HG03460 (cell line): ENCODE data around the gene PLXNA1.
A peak's percentile ranks its signal among the peaks of the same experiment; 100 is the strongest.

Experiments used
- ATAC-seq: cut with Tn5 transposase; IDR thresholded peaks from one replicate; pipeline ENCODE4 v1.9.1; 2021; ENCODE audit not compliant: unreplicated experiment

The PLXNA1 gene

DNA sequence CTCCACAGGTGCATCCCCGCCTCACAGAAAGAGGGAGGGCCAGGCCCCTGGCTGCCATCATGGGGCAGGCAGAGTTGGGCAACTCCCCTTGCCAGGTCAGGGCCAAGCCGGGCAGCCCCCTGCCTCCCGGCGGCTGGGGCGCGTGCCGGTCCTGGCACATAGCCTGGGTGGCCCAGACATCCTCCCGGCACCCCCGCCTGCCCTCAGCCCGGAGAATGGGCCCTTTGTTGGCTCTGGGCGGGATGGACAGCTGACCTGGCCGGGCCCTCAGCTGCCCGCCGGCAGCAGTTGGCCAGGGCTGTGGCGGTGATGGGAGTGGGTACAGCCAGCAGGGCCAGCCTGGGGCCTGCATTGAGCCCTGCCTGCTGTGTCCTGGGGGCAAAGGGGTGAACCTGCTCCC is 16.5 kb downstream of the PLXNA1 start:
- ATAC-seq: no peak

DNA sequence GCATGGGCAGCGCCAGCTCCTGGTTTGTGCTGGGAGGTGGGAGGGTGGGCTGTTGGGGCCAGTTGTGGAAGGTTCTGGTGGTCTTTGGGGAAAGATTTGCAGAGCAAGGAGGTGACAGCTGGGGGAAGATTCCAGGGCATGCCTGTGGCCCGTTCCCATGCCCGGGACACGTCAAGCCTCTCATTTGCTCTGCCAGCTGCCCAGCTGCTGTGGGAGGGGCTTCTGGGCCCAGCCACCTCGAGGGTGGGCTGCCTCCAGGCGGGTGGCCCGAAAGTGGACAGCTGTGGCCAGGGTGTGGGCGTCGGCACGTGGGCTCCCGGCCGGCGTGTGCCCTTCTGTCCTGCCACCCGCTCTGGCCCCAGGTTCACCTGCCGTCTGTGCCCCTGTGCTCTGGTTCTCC is 17.2 kb downstream of the PLXNA1 start:
- no peak for ATAC-seq

DNA sequence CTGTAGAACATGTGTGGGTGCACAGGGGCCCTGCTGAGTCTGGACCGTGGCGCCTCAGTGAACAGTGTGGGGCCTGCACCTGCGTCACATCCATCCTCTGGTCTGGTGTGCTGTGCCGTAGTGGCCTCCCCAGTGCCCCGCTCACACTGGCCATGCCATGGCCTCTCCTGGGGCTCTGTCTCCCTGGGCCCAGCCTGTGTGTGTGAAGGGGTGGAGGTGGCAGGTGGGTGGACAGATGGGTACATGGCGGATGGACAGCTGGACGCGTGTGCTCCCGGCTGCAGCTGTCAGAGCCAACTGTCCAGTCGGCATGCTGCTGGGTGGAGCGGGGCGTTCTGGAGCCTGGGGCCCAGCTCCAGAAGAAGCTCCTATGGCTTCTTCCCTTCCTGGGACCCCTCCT is 17.8 kb downstream of the PLXNA1 start:
- ATAC-seq: no peak

- no peak for ATAC-seq
These were observed 18.7 kb downstream of the PLXNA1 start for GRCh38 chr3:127001486-127002194.

- ATAC-seq: no peak
These were observed 19.6 kb downstream of the PLXNA1 start for GRCh38 chr3:127002195-127003174.

- ATAC-seq: no peak
These were observed 20.2 kb downstream of the PLXNA1 start for GRCh38 chr3:127003175-127003555.

DNA sequence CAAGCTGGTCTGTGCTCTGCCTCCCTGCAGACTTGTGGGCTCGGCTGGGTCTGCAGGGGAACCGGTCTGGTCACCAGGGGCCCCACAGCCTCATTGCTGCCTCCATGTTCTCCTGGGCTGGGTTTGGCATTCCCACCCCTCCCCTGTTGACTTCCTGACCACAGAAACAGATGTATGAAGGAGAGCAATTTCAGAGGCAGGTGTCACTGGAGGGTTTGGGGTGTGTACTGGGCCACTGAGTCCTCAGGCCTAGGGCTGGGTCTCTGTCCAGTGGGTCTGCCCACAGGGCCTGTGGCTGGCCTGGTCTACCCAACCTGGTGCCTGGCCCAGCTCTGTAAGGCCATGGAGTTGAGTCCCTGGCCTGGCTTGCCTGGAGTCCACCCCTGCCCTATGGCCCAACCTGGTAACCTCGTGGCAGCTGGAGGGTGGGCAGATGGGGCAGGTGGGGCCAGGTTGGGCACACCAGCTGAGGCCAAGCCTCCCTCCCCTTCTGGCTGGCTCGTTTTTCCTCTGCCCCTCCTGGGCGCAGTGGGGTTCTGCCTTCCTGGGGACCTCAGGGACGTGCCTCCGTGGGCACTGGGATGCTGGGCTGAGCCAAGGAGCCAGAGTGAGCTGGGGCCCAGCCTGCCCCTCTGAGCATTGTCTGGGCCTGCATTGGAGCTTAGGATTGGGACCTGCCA is 20.8 kb downstream of the PLXNA1 start:
- no peak for ATAC-seq

DNA sequence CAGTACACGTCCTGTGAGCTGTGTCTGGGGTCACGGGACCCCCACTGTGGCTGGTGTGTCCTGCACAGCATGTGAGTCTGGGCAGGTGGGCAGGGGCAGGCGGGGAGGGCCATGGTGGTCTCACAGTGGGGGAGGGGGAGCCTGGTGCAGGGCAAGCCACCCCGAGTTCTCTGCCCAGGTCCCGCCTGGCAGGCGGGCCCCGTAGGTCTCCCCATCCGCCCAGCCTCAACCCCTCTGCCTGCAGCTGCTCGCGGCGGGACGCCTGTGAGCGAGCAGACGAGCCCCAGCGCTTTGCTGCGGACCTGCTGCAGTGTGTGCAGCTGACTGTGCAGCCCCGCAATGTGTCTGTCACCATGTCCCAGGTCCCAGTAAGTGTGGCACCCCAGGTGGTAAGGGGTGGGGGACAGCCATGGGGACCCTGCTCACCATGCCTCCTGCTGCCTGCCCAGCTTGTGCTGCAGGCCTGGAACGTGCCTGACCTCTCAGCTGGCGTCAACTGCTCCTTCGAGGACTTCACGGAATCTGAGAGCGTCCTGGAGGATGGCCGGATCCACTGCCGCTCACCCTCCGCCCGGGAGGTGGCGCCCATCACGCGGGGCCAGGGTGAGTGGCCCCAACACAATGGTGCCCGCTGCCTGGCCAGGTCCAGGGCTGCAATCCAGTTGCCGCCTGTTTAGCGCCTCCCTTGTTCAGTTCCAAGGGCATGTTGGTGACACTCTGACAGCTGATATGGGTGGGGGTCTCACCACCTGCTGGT is 21.9 kb downstream of the PLXNA1 start:
- no peak for ATAC-seq

DNA sequence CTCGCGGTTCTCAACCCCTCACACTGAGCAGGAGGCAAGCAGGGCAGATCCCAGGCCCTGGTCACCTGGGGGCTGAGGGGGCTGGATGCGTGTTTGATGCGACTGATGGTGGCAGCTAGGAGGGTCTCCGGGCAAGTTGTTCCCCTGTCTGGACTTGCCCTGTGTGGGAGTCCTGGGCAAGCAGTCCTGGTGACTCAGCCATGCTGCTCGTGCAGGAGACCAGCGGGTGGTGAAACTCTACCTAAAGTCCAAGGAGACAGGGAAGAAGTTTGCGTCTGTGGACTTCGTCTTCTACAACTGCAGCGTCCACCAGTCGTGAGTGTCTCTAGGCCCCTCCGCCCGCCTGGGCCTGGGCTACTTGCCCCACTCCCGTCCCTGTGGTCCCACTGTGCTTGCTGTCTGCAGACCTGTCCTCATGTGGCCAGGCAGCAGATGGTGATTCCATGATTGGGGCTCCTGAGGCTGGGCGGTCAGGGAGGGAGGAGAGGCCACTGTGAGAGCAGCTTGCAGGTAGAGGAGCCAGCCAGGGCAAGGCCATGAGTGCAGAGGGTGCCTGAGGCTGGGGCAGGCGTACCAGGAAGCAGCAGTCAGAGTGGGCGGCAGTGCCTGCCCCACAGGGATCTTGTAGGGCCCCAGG is 23.1 kb downstream of the PLXNA1 start:
- ATAC-seq: no peak

- no peak for ATAC-seq
These were observed 24.0 kb downstream of the PLXNA1 start for GRCh38 chr3:127006781-127007436.

DNA sequence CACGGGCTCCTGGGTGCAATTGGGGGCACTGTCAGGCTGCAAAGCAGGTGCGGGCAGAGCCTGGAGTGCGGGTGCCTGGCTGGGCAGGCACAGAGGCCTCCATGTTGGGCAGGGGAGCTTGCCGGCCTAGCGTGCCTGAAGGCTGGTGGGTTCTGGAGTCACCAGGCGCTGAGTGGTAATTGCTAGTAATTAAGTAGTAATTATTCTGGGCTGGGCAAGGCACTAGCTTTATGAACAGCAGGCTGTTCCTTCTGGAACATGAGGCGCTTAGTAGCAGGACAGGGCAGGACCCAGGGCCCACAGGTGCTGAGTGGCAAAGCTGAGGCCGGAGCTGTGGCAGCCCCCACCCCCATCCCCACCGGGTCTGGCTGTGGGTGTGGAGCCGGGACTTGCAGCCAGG is 25.3 kb downstream of the PLXNA1 start:
- no peak for ATAC-seq

GRCh38 chr3:127009531-127009930 is 26.6 kb downstream of the PLXNA1 start:
- ATAC-seq: no peak

- ATAC-seq: no peak
These were observed 28.5 kb downstream of the PLXNA1 start for GRCh38 chr3:127011270-127011992.

- ATAC-seq: no peak
These were observed 29.2 kb downstream of the PLXNA1 start for GRCh38 chr3:127012091-127012490.

DNA sequence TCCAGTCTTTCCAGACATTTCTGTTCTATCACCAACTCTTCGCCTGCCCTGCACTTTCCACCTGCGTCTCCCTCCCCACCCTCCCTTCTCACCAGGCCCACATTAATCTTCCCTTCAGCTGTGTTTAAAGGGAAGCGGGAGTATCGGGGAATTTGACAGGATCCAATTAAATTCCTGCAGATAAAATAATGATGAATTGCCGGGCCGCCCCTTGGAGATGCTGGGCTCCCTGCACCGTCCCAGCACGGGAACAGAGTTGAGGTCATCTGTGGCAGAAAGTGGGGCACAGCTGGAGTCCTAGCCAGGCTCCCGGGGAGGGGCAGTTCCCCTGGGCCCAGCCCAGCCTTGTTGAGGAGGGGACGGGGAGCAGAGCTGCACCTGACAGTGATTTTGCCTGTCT is 30.3 kb downstream of the PLXNA1 start:
- no peak for ATAC-seq

DNA sequence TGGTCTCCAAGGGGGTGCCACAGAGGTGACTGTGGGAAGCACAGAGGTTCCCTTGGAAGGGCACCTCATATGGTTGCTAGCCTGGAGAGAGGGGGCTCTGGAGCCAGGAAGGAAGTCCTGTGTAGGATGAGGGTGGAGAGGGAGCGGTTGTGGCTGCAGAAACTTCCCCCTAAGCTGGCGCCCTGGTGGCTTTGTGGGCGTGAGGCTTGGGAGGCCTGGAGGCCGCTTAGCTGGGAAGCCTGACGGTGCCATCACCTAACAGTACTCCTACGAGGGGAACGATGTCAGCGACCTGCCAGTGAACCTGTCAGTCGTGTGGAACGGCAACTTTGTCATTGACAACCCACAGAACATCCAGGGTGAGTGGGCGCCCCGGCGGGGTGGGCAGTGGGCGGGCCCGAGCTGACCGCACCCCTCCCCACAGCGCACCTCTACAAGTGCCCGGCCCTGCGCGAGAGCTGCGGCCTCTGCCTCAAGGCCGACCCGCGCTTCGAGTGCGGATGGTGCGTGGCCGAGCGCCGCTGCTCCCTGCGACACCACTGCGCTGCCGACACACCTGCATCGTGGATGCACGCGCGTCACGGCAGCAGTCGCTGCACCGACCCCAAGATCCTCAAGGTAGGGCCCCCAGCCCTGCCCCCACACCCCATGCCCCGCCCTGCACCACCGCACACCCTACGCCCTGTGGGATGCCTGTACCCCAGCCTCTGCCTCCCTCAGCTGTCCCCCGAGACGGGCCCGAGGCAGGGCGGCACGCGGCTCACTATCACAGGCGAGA is 31.0 kb downstream of the PLXNA1 start:
- ATAC-seq: no peak

DNA sequence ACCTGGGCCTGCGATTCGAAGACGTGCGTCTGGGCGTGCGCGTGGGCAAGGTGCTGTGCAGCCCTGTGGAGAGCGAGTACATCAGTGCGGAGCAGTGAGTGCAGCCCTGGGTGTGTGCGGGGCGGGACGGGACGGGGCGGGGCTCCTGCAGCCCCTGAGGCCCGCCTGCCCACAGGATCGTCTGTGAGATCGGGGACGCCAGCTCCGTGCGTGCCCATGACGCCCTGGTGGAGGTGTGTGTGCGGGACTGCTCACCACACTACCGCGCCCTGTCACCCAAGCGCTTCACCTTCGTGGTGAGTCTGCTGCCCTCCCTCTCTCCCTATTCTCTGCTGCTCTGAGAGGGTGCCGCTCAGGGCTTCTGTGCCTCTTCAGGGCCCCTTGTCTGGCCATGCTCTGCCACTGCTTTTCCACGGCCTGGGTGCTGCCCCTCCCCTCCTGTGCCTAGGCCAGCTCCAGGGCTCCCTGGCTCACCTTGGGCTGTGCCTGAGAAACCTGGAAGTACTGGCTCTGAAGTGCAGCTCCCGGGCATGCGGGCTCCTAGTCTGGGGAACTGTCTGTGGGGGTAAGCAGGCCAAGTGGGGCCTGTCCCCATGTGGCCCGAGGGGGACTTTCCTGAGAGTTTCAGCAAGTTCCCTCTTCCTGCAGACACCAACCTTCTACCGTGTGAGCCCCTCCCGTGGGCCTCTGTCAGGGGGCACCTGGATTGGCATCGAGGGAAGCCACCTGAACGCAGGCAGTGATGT is 31.8 kb downstream of the PLXNA1 start:
- ATAC-seq: peak; percentile 38
